RPMI7951 (cell line): ENCODE results near the gene TGFBR3. TPM values are rescaled to one million over a fixed set of nuclear protein-coding genes. Genes with fewer than 3 reads are reported as not detected.
A peak's percentile ranks its signal among the peaks of the same experiment; 100 is the strongest.
"Not testable (repeated sequence)": the region's sequence is repeated elsewhere in the genome, so short reads cannot be mapped to it uniquely, and the experiment has no call there.

ENCODE experiments used
- DNase-seq: peaks from one replicate; pipeline ENCODE4 v3.0.0-alpha.2; 2012; ENCODE audit warnings: low read depth
- total RNA-seq: library from RNA; depleted of rRNA; stranded (reverse); fragments of >200 nt; shearing (Covaris generic); gene quantifications from 2 replicates; pipeline ENCODE4 v1.2.3, GENCODE V29; 2014

The TGFBR3 gene
- total RNA-seq, 1 experiment from 2014 or later = 7.3 TPM

- peak; percentile 85 for DNase-seq
These were observed 34.6 kb downstream of the TGFBR3 start for GRCh38 chr1:91851130-91852010.

- DNase-seq = no peak
These were observed 35.2 kb downstream of the TGFBR3 start for GRCh38 chr1:91850708-91851107.

- DNase-seq = no peak
These were observed 38.1 kb downstream of the TGFBR3 start for GRCh38 chr1:91847851-91848250.

- no peak for DNase-seq
These were observed 39.3 kb downstream of the TGFBR3 start for GRCh38 chr1:91846639-91847013.

GRCh38 chr1:91846007-91846638 lies 39.8 kb downstream of the TGFBR3 start:
- peak; percentile 73 for DNase-seq

GRCh38 chr1:91844862-91845528 lies 41.0 kb downstream of the TGFBR3 start:
- peak; percentile 78 for DNase-seq

- no peak for DNase-seq
These were observed 42.1 kb downstream of the TGFBR3 start for GRCh38 chr1:91843843-91844242.

- DNase-seq = no peak
These were observed 43.4 kb downstream of the TGFBR3 start for GRCh38 chr1:91842563-91842962.

GRCh38 chr1:91842056-91842455 lies 43.9 kb downstream of the TGFBR3 start:
- no peak for DNase-seq

GRCh38 chr1:91840276-91840675 lies 45.7 kb downstream of the TGFBR3 start:
- not testable (repeated sequence) for DNase-seq

- no peak for DNase-seq
These were observed 49.5 kb downstream of the TGFBR3 start for GRCh38 chr1:91836331-91837040.

GRCh38 chr1:91835087-91835521 lies 50.8 kb downstream of the TGFBR3 start:
- no peak for DNase-seq

- DNase-seq = not testable (repeated sequence)
These were observed 51.4 kb downstream of the TGFBR3 start for GRCh38 chr1:91834549-91834948.

GRCh38 chr1:91833946-91834345 lies 52.0 kb downstream of the TGFBR3 start:
- DNase-seq = no peak

GRCh38 chr1:91831132-91831930 lies 54.6 kb downstream of the TGFBR3 start:
- DNase-seq = no peak

GRCh38 chr1:91830242-91831131 lies 55.5 kb downstream of the TGFBR3 start:
- DNase-seq = peak; percentile 91

- no peak for DNase-seq
These were observed 56.4 kb downstream of the TGFBR3 start for GRCh38 chr1:91829293-91830153.

GRCh38 chr1:91828583-91829281 lies 57.2 kb downstream of the TGFBR3 start:
- DNase-seq = no peak
